Type B pancreatic cell (in vitro differentiated cells): ENCODE results near the gene PARP8. TPM values are rescaled to one million over a fixed set of nuclear protein-coding genes. Genes with fewer than 3 reads are reported as not detected.

Experiments
- DNase-seq: peaks from one replicate; pipeline ENCODE4 v3.0.0; 2021; ENCODE audit warnings: mixed read lengths; ENCODE audit not compliant: unreplicated experiment; ENCODE audit errors: extremely low spot score
- H3K27ac Mint-ChIP-seq: 2 replicates; pipeline ENCODE4 v1.8.0; 2021; ENCODE audit warnings: mild to moderate bottlenecking, mixed read lengths
- H3K27me3 Mint-ChIP-seq: 2 replicates; pipeline ENCODE4 v1.8.0; 2021; ENCODE audit warnings: mixed read lengths
- H3K36me3 Mint-ChIP-seq: 2 replicates; pipeline ENCODE4 v1.8.0; 2021; ENCODE audit warnings: mixed read lengths
- H3K4me1 Mint-ChIP-seq: one replicate; pipeline ENCODE4 v1.8.0; 2021; ENCODE audit warnings: mixed read lengths; ENCODE audit not compliant: unreplicated experiment
- H3K4me3 Mint-ChIP-seq: 2 replicates; pipeline ENCODE4 v1.8.0; 2021; ENCODE audit warnings: mild to moderate bottlenecking, mixed read lengths
- H3K9me3 Mint-ChIP-seq: 2 replicates; pipeline ENCODE4 v1.8.0; 2021; ENCODE audit warnings: mixed read lengths
- CTCF ChIP-seq: fragments of 200-600 bp; sonication (generic); conservative IDR thresholded peaks from 2 replicates; pipeline ENCODE4 v1.5.0; 2021; ENCODE audit warnings: antibody characterized with exemption, mild to moderate bottlenecking
- total RNA-seq: library from RNA; stranded (reverse); gene quantifications from 2 replicates; pipeline ENCODE4 v1.2.1, GENCODE V29; 2021; ENCODE audit warnings: low replicate concordance

The PARP8 gene
- total RNA-seq, 1 donor from 2014 or later = 19.6 TPM

GRCh38 chr5:50822761-50823160, 156.3 kb downstream of the PARP8 start:
- peaks cover 17% of the 10 kb centered on the region for H3K36me3 Mint-ChIP-seq
- no peaks in the 10 kb centered on the region for H3K27me3 Mint-ChIP-seq
- DNase-seq = no peak
- no peaks in the 10 kb centered on the region for H3K9me3 Mint-ChIP-seq
- no peak overlapping the region for H3K27ac Mint-ChIP-seq
- no peak for TF ChIP-seq CTCF
- H3K4me1 Mint-ChIP-seq = no peaks in the 10 kb centered on the region
- no peak overlapping the region for H3K4me3 Mint-ChIP-seq

GRCh38 chr5:50823568-50823967, 157.1 kb downstream of the PARP8 start:
- Mint-ChIP-seq H3K9me3 (no peaks in the 10 kb centered on the region), H3K4me3 (no peak overlapping the region), H3K27me3 (no peaks in the 10 kb centered on the region), H3K36me3 (peaks cover 23% of the 10 kb centered on the region), H3K27ac (no peak overlapping the region), H3K4me1 (no peaks in the 10 kb centered on the region)
- no peak for TF ChIP-seq CTCF
- DNase-seq = no peak

GRCh38 chr5:50824109-50824508, 157.7 kb downstream of the PARP8 start:
- Mint-ChIP-seq H3K9me3 (no peaks in the 10 kb centered on the region), H3K4me3 (no peak overlapping the region), H3K27me3 (no peaks in the 10 kb centered on the region), H3K36me3 (peaks cover 23% of the 10 kb centered on the region), H3K27ac (no peak overlapping the region), H3K4me1 (no peaks in the 10 kb centered on the region)
- no peak for TF ChIP-seq CTCF
- DNase-seq = no peak

- no peak for DNase-seq
- Mint-ChIP-seq H3K27me3 (no peaks in the 10 kb centered on the region), H3K27ac (no peak overlapping the region), H3K4me3 (no peak overlapping the region), H3K9me3 (no peaks in the 10 kb centered on the region), H3K4me1 (no peaks in the 10 kb centered on the region), H3K36me3 (peaks cover 9% of the 10 kb centered on the region)
- no peak for TF ChIP-seq CTCF
These were observed 161.2 kb downstream of the PARP8 start for GRCh38 chr5:50827516-50828247.

GRCh38 chr5:50829023-50829422, 162.6 kb downstream of the PARP8 start:
- no peak overlapping the region for H3K4me3 Mint-ChIP-seq
- peaks cover 9% of the 10 kb centered on the region for H3K36me3 Mint-ChIP-seq
- H3K9me3 Mint-ChIP-seq = no peaks in the 10 kb centered on the region
- H3K27me3 Mint-ChIP-seq = no peaks in the 10 kb centered on the region
- no peak for TF ChIP-seq CTCF
- H3K4me1 Mint-ChIP-seq = no peaks in the 10 kb centered on the region
- DNase-seq = no peak
- H3K27ac Mint-ChIP-seq = no peak overlapping the region
